ENCODE measurements around the gene TM7SF2.

The TM7SF2 gene

DNA sequence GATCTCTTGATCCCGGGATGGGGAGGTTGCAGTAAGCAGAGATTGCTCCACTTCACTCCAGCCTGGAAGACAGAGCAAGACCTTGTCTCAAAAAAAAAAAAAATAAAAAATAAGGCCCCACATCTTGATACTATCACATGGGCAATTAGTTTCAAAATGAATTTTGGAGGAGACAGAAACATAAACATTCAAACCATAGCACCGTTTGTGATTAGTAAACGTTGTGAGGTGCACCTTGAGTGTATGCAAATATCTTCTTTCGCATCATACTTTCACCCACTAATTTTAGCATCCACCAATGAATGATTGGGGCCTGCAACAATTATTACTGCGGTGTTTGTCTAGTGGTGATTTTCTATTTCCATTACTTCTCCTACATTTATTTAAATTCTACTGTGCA, 47.3 kb downstream of the TM7SF2 start:
- DNase-seq: no peak

DNA sequence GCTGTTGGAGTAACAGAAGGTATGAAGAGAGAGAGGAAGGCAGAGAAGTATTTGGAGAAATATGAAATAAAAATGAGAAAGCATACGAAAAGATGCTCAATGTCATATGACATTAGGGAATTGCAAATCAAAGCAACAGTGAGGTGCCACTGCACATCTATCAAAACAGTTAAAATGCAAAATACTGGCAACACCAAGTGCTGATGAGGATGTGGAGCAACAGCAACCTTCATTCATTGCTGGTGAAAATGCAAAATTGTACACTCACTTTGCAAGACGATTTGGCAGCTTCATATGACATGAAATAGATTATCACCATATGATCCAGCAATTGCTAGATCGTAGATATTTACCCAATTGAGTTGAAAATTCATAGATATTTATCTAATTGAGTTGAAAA, 49.0 kb downstream of the TM7SF2 start:
- DNase-seq: no peak

DNA sequence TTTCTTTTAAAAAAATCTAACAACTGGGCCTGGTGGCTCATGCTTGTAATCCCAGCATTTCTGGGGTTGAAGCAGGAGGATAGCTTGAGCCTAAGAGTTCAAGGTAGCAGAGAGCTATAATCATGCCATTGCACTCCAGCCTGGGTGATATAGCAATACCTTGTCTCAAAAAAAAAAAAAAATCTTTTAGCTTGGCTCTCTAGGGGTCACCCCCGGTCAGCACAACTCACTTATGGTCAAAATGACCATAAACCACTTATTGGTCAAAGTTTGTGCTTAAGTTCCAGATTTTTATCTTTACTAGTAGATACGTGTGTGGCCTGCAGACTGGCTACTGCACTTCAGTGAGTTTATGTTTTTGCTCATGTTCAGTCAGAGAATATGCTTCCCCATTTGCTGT, 52.0 kb downstream of the TM7SF2 start:
- DNase-seq: no peak
